Cardiac septum (tissue), 1 donor: ENCODE results near the gene GOLGA6L2. TPM values are rescaled to one million over a fixed set of nuclear protein-coding genes. Genes with fewer than 3 reads are reported as not detected.

Experiments used
- DNase-seq: peaks from one replicate; pipeline ENCODE4 v3.0.0-alpha.2; 2020; ENCODE audit warnings: low spot score
- intact Hi-C: fragments of 100-400 bp; cut with DNase I; formaldehyde crosslinking; loops from one replicate; pipeline ENCODE4 v1.14.0; 2022
- total RNA-seq: library from RNA; stranded (reverse); fragmentation: NEBNext Ultra II Directional; extraction: Animal tissue kit (Norgen Biotek cat#: 25700); gene quantifications from one replicate; pipeline ENCODE4 v1.2.1, GENCODE V29; 2021
- donor health status: DM: no; HTN: no; CAD: no.

Gene GOLGA6L2
- total RNA-seq, 1 donor from 2014 or later = not detected

DNA sequence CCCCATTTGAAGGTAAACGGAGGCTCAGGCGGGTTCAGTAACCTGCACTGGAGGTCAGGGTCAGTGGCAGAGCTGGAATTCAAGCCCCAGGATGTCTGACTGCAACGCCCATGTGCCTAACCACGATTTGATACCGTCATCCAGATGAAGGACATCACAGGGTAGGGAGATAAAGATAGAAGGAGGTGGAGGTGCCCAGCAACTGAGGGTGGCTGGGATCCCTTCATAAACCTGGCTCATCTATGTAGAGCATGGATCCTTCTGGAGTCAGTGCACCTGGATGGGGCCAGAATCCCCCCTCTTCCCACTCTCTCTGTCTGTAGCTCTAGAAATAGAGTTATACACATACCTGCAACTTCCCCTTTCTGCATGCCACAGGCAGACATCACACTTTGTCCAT, 51.2 kb downstream of the GOLGA6L2 start:
- intact Hi-C loops = no loop called here
- DNase-seq = peak; percentile 27

DNA sequence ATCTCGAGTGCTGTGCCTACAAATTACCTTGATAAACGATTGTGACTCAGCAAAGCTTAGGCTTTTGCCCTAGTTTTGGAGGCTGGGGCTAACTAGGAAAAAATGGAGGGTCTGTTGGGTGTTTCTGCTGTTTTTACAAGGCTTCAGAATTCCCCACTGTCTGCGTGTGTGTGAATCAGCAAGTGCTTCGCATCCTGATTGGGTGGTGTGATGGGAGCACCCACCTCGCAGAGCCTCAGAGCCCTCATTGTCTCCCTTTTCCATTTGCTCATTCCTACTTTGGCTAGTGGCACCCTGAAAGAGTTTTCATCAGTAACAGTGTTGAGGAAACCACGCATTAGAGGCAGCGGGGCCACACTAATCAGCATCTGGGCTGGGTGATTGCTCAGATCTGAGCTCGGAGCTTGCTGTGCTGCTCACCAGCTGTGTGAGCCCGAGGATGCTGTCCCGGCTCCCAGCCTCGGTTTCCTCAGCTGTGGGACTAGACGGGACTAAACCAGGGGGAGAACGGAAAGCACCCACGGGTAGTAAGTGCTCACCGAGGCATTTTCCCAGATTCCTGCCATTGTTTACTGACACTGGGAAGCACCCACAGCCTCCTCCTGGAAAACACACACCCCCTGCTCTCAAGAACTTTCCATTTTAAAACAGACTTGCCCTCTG, 51.9 kb downstream of the GOLGA6L2 start:
- intact Hi-C loops = no loop called here
- DNase-seq = no peak

Other genes starting within 250 kb of the GOLGA6L2 start
- not detected for gene GOLGA6L26, start 113.0 kb downstream of the GOLGA6L2 start, total RNA-seq
- gene GOLGA8S, start 92.5 kb downstream of the GOLGA6L2 start, total RNA-seq = 1.1 TPM
- gene MKRN3, start 118.4 kb upstream of the GOLGA6L2 start, total RNA-seq = 0.32 TPM
- 0.11 TPM for gene MAGEL2, start 200.6 kb upstream of the GOLGA6L2 start, total RNA-seq
- 35.4 TPM for gene NDN, start 240.1 kb upstream of the GOLGA6L2 start, total RNA-seq